IMR-90 (cell line): ENCODE measurements around the gene MARK2. TPM values are rescaled to one million over a fixed set of nuclear protein-coding genes. Genes with fewer than 3 reads are reported as not detected.
A peak's percentile ranks its signal among the peaks of the same experiment; 100 is the strongest.

ENCODE experiments used
- ATAC-seq: fragments of 200-7000 bp; cut with Tn5 transposase; 2 replicates; pipeline ENCODE4 v1.9.1; 2020; ENCODE audit warnings: low read depth, mild to moderate bottlenecking, moderate library complexity
- BruUV-seq: library from RNA; stranded (reverse); fragments of 400-500 nt; replicated peaks from 2 replicates; lab custom pipeline; 2021; lab: Mats Ljungman, UMichigan
- CTCF ChIA-PET: fragments of 300-600 bp; formaldehyde crosslinking; extraction: SDS; loops from one replicate; lab custom pipeline; 2021; ENCODE audit warnings: antibody characterized with exemption; lab: Yijun Ruan, JAX
- POLR2A ChIA-PET: fragments of 300-600 bp; sonication (Branson Sonifier 250); formaldehyde crosslinking; loops from one replicate; lab custom pipeline; 2022; ENCODE audit warnings: antibody characterized with exemption; ENCODE audit not compliant: unreplicated experiment; lab: Charles Lee
- DNase-seq: peaks from one replicate; pipeline ENCODE4 v3.0.0; 2013
- H2AFZ ChIP-seq: replicated peaks from 2 replicates; pipeline ENCODE3; 2013; ENCODE audit warnings: low read length, mild to moderate bottlenecking; ENCODE audit not compliant: poor library complexity
- H2AK5ac ChIP-seq: 2 replicates; pipeline ENCODE4 v1.6.1; 2013; ENCODE audit warnings: low read depth, low read length, inconsistent platforms
- H2AK9ac ChIP-seq: replicated peaks from 2 replicates; pipeline ENCODE3; 2013; ENCODE audit warnings: mild to moderate bottlenecking, low read depth, low read length, moderate library complexity; ENCODE audit not compliant: poor library complexity
- H2BK120ac ChIP-seq: 2 replicates; pipeline ENCODE4 v1.6.1; 2013; ENCODE audit warnings: low read depth, low read length, inconsistent platforms
- H2BK15ac ChIP-seq: 3 replicates; pipeline ENCODE4 v1.6.1; 2013; ENCODE audit warnings: low read depth, low read length, inconsistent platforms
- H2BK20ac ChIP-seq: 2 replicates; pipeline ENCODE4 v1.6.1; 2013; ENCODE audit warnings: low read depth, mild to moderate bottlenecking, inconsistent platforms, low read length, moderate library complexity
- H2BK5ac ChIP-seq: 2 replicates; pipeline ENCODE4 v1.6.1; 2013; ENCODE audit warnings: mild to moderate bottlenecking, low read depth, low read length, inconsistent platforms; ENCODE audit not compliant: poor library complexity, severe bottlenecking
- H3K14ac ChIP-seq: replicated peaks from 2 replicates; pipeline ENCODE4 v1.6.1; 2013; ENCODE audit warnings: low read depth, low read length, inconsistent platforms
- H3K18ac ChIP-seq: 2 replicates; pipeline ENCODE4 v1.6.1; 2013; ENCODE audit warnings: low read depth, low read length, control low read depth
- H3K23ac ChIP-seq: 2 replicates; pipeline ENCODE4 v1.6.1; 2013; ENCODE audit warnings: low read depth, low read length, inconsistent platforms
- H3K27ac ChIP-seq: 2 replicates; pipeline ENCODE4 v1.5.1; 2013; ENCODE audit warnings: mild to moderate bottlenecking, control low read depth, low read length; ENCODE audit not compliant: insufficient read depth
- H3K27me3 ChIP-seq: 2 replicates; pipeline ENCODE4 v1.6.1; 2013; ENCODE audit warnings: low read length; ENCODE audit not compliant: control insufficient read depth, insufficient read depth
- H3K36me3 ChIP-seq: 2 replicates; pipeline ENCODE4 v1.6.1; 2013; ENCODE audit warnings: low read length, mixed read lengths; ENCODE audit not compliant: control insufficient read depth, insufficient read depth
- H3K4ac ChIP-seq: 2 replicates; pipeline ENCODE4 v1.6.1; 2013; ENCODE audit warnings: low read depth, low read length, inconsistent platforms
- H3K4me1 ChIP-seq: 2 replicates; pipeline ENCODE4 v1.6.1; 2013; ENCODE audit warnings: low read length, mixed read lengths; ENCODE audit not compliant: control insufficient read depth, insufficient read depth
- H3K4me2 ChIP-seq: 2 replicates; pipeline ENCODE4 v1.6.1; 2013; ENCODE audit warnings: low read depth, mild to moderate bottlenecking, control low read depth, low read length, moderate library complexity
- H3K4me3 ChIP-seq: 2 replicates; pipeline ENCODE4 v1.5.1; 2013; ENCODE audit warnings: low read depth, mild to moderate bottlenecking, control low read depth, low read length, moderate library complexity; ENCODE audit not compliant: insufficient read depth
- H3K56ac ChIP-seq: 2 replicates; pipeline ENCODE4 v1.6.1; 2013; ENCODE audit warnings: low read length, inconsistent platforms; ENCODE audit not compliant: insufficient read depth; ENCODE audit errors: extremely low read depth
- H3K79me1 ChIP-seq, 2 experiments: 2 replicates each; pipeline ENCODE4 v1.6.1; 2013; ENCODE audit warnings: low read length in 2 of 2, inconsistent platforms in 1 of 2, low read depth in 1 of 2
- H3K9ac ChIP-seq: 2 replicates; pipeline ENCODE4 v1.6.1; 2013; ENCODE audit warnings: low read depth, low read length, control low read depth
- H3K9me1 ChIP-seq: 2 replicates; pipeline ENCODE4 v1.6.1; 2013; ENCODE audit warnings: low read length, inconsistent platforms; ENCODE audit not compliant: insufficient read depth
- H3K9me3 ChIP-seq: 2 replicates; pipeline ENCODE4 v1.6.1; 2013; ENCODE audit warnings: low read length; ENCODE audit not compliant: control insufficient read depth, insufficient read depth
- H4K20me1 ChIP-seq: 2 replicates; pipeline ENCODE4 v1.6.1; 2013; ENCODE audit warnings: low read length, inconsistent platforms; ENCODE audit not compliant: insufficient read depth
- H4K5ac ChIP-seq: 2 replicates; pipeline ENCODE4 v1.6.1; 2013; ENCODE audit warnings: mild to moderate bottlenecking, low read depth, low read length, control low read depth
- H4K8ac ChIP-seq, 2 experiments: 2 replicates each; pipeline ENCODE4 v1.6.1; 2013; ENCODE audit warnings: low read depth in 2 of 2, low read length in 2 of 2, control low read depth in 1 of 2, inconsistent platforms in 1 of 2
- H4K91ac ChIP-seq: 2 replicates; pipeline ENCODE4 v1.6.1; 2013; ENCODE audit warnings: low read depth, low read length, inconsistent platforms; ENCODE audit not compliant: insufficient read depth
- CEBPB ChIP-seq: IDR thresholded peaks from 2 replicates; pipeline ENCODE4 v1.6.1; 2012; ENCODE audit warnings: low read depth, low read length, improper control_type of control experiment
- CHD1 ChIP-seq: IDR thresholded peaks from 2 replicates; pipeline ENCODE4 v1.6.1; 2012; ENCODE audit warnings: low read depth, low read length, improper control_type of control experiment
- FOS ChIP-seq: fragments of 150-350 bp; IDR thresholded peaks from 2 replicates; pipeline ENCODE4 v1.6.1; 2016; ENCODE audit warnings: low read depth, low read length
- MXI1 ChIP-seq: IDR thresholded peaks from 2 replicates; pipeline ENCODE4 v1.6.1; 2012; ENCODE audit warnings: low read depth, mild to moderate bottlenecking, low read length, moderate library complexity, borderline replicate concordance
- RAD21 ChIP-seq: IDR thresholded peaks from 2 replicates; pipeline ENCODE4 v1.6.1; 2012; ENCODE audit warnings: low read length, improper control_type of control experiment
- RCOR1 ChIP-seq: IDR thresholded peaks from 2 replicates; pipeline ENCODE4 v1.6.1; 2012; ENCODE audit warnings: mild to moderate bottlenecking, low read length, improper control_type of control experiment; ENCODE audit not compliant: insufficient replicate concordance
- RFX5 ChIP-seq: IDR thresholded peaks from 2 replicates; pipeline ENCODE4 v1.8.0; 2012; ENCODE audit warnings: low read depth, mild to moderate bottlenecking, low read length, moderate library complexity
- SMC3 ChIP-seq: fragments of 150-350 bp; IDR thresholded peaks from 2 replicates; pipeline ENCODE4 v1.6.1; 2016; ENCODE audit warnings: low read depth, mild to moderate bottlenecking, antibody characterized with exemption, low read length, moderate library complexity
- WGBS, 2 experiments: methylation state at CpG; one replicate each; pipeline versions ENCODE4 v1.1.5 to v1.1.7; 2013; ENCODE audit warnings: missing lambda C conversion rate in 2 of 2; ENCODE audit not compliant: insufficient read length in 1 of 2; ENCODE audit errors: extremely low coverage in 2 of 2; 5-methylcytosine and 5-hydroxymethylcytosine counted together
- dilution Hi-C: fragments of 300-500 bp; cut with HindIII; formaldehyde crosslinking; loops from one replicate; pipeline ENCODE4 v1.14.3; 2018; ENCODE audit warnings: low sequenced_read_pairs; ENCODE audit not compliant: unreplicated experiment
- in situ Hi-C: fragments of 300-500 bp; cut with MboI; formaldehyde crosslinking; loops from 3 replicates; pipeline ENCODE4 v1.14.3; 2019; ENCODE audit warnings: low sequenced_read_pairs, inconsistent platforms, mixed read lengths
- intact Hi-C: fragments of 100-400 bp; cut with micrococcal nuclease; formaldehyde crosslinking; loops from 2 replicates; pipeline ENCODE4 v1.10.0; 2022
- polyA plus RNA-seq, 3 experiments: library from polyadenylated mRNA; depleted of rRNA; stranded (reverse); fragments of >200 nt; gene quantifications; 2 replicates each; pipeline ENCODE4 v1.2.3, GENCODE V29; 2012; ENCODE audit warnings: low replicate concordance in 1 of 3
- total RNA-seq: library from RNA; depleted of rRNA; stranded (reverse); fragments of >200 nt; gene quantifications from 2 replicates; pipeline ENCODE4 v1.2.3, GENCODE V29; 2012
- TF ChIP-seq, protein P1 (sequence below): conservative IDR thresholded peaks from 2 replicates; pipeline ENCODE4 v1.5.1; 2012; ENCODE audit warnings: mild to moderate bottlenecking, low read depth, low read length, improper control_type of control experiment
- TF ChIP-seq, protein P2 (sequence below): fragments of 150-350 bp; IDR thresholded peaks from 2 replicates; pipeline ENCODE4 v1.6.1; 2016; ENCODE audit warnings: low read depth, mild to moderate bottlenecking, low read length, moderate library complexity, borderline replicate concordance

Gene MARK2
- total and polyA plus RNA-seq, 2 of the 4 experiments (the other 2 are of a cell fraction) = 6.6 to 17.3 TPM

DNA sequence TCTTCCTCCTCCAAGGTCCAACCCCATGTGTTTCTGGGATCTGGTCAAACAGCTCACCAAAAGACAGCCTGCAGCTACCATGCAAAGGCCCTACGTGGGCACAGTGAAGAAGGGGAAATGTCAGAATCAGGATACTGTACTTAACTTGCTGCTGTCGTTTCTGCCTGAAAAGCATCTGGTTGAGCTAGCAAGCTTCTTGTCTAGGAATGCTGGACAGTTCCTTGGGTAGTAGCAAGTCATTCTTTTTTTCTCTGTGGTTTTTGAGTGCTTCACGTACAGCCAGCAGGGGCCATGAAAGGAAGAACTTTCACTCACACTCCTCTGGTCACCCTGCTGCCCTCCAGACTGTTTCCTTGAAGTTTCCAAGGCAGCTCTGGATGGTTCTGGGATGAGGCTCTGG, 53.3 kb downstream of the MARK2 start:
- Histone ChIP-seq H3K14ac (no peak overlapping the region), H4K8ac (no peak overlapping the region), H3K9ac (no peak overlapping the region), H2AK9ac (no peak overlapping the region), H4K20me1 (peaks cover 71% of the 10 kb centered on the region), H3K4me2 (no peak overlapping the region), H3K18ac (no peak overlapping the region), H3K56ac (no peak overlapping the region), H3K79me1 (peaks cover 36 to 88% of the 10 kb centered on the region in 2 experiments), H3K27me3 (no peaks in the 10 kb centered on the region), H2BK15ac (no peak overlapping the region), H2BK120ac (no peak overlapping the region), H4K91ac (no peak overlapping the region), H2BK5ac (no peak overlapping the region), H3K4ac (no peak overlapping the region), H3K27ac (no peak overlapping the region), H3K9me3 (no peaks in the 10 kb centered on the region), H2AK5ac (no peak overlapping the region), H3K23ac (no peak overlapping the region), H3K36me3 (peaks cover 17% of the 10 kb centered on the region), H3K4me1 (peaks cover 8% of the 10 kb centered on the region), H4K5ac (no peak overlapping the region), H2AFZ (no peak overlapping the region), H2BK20ac (no peak overlapping the region), H3K4me3 (no peak overlapping the region), H3K9me1 (peaks cover 31% of the 10 kb centered on the region)
- ChIA-PET CTCF (no interaction called here), POLR2A (interaction anchor here (0.5 kb wide), 1 partner anchor 54 kb away, joined by 10 read pairs; no protein-coding TSS in a partner anchor)
- no CpG with 5 or more reads among the region's 3 CpGs for WGBS, 2 experiments
- intact Hi-C loops = no loop called here
- in situ Hi-C loops = no loop called here
- no peak for TF ChIP-seq RFX5
- no peak for TF ChIP-seq SMC3
- no peak for TF ChIP-seq CHD1
- TF ChIP-seq RAD21 = no peak
- TF ChIP-seq CEBPB = no peak
- TF ChIP-seq, protein P1, sequence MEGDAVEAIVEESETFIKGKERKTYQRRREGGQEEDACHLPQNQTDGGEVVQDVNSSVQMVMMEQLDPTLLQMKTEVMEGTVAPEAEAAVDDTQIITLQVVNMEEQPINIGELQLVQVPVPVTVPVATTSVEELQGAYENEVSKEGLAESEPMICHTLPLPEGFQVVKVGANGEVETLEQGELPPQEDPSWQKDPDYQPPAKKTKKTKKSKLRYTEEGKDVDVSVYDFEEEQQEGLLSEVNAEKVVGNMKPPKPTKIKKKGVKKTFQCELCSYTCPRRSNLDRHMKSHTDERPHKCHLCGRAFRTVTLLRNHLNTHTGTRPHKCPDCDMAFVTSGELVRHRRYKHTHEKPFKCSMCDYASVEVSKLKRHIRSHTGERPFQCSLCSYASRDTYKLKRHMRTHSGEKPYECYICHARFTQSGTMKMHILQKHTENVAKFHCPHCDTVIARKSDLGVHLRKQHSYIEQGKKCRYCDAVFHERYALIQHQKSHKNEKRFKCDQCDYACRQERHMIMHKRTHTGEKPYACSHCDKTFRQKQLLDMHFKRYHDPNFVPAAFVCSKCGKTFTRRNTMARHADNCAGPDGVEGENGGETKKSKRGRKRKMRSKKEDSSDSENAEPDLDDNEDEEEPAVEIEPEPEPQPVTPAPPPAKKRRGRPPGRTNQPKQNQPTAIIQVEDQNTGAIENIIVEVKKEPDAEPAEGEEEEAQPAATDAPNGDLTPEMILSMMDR = no peak
- no peak for TF ChIP-seq RCOR1
- TF ChIP-seq MXI1 = no peak
- TF ChIP-seq FOS = no peak
- TF ChIP-seq, protein P2, sequence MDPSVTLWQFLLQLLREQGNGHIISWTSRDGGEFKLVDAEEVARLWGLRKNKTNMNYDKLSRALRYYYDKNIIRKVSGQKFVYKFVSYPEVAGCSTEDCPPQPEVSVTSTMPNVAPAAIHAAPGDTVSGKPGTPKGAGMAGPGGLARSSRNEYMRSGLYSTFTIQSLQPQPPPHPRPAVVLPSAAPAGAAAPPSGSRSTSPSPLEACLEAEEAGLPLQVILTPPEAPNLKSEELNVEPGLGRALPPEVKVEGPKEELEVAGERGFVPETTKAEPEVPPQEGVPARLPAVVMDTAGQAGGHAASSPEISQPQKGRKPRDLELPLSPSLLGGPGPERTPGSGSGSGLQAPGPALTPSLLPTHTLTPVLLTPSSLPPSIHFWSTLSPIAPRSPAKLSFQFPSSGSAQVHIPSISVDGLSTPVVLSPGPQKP = no peak
- dilution Hi-C loops = no loop called here
- no TSS peak for BruUV-seq
- ATAC-seq (peak; percentile 57), DNase-seq (peak; percentile 57)
